ENCODE results near the gene TENM4. TPM values are rescaled to one million over a fixed set of nuclear protein-coding genes. Genes with fewer than 3 reads are reported as not detected.

The TENM4 gene
- polyA plus RNA-seq, 4 donors = 21.0 to 31.9 (median 23.1) TPM

GRCh38 chr11:78961937-78962701 lies 478.7 kb downstream of the TENM4 start:
- DNase-seq (ENCODE audit: low read depth in 4 of 4, low spot score in 3 of 4) = peak in 3 of 4 donors; percentile 58 to 73 (median 70)

- no peak for DNase-seq (ENCODE audit: low read depth in 4 of 4, low spot score in 3 of 4)
Measured at GRCh38 chr11:78961247-78961646, 479.6 kb downstream of the TENM4 start.

- no peak for DNase-seq (ENCODE audit: low read depth in 4 of 4, low spot score in 3 of 4)
Measured at GRCh38 chr11:78958444-78958843, 482.4 kb downstream of the TENM4 start.

GRCh38 chr11:78957476-78958245 lies 483.2 kb downstream of the TENM4 start:
- no peak for DNase-seq (ENCODE audit: low read depth in 4 of 4, low spot score in 3 of 4)

GRCh38 chr11:78954696-78955095 lies 486.1 kb downstream of the TENM4 start:
- DNase-seq (ENCODE audit: low read depth in 4 of 4, low spot score in 3 of 4) = no peak

GRCh38 chr11:78954261-78954660 lies 486.6 kb downstream of the TENM4 start:
- no peak for DNase-seq (ENCODE audit: low read depth in 4 of 4, low spot score in 3 of 4)

GRCh38 chr11:78952890-78953289 lies 487.9 kb downstream of the TENM4 start:
- DNase-seq (ENCODE audit: low read depth in 4 of 4, low spot score in 3 of 4) = no peak

GRCh38 chr11:78952175-78952574 lies 488.7 kb downstream of the TENM4 start:
- DNase-seq (ENCODE audit: low read depth in 4 of 4, low spot score in 3 of 4) = no peak

GRCh38 chr11:78949976-78950690 lies 490.7 kb downstream of the TENM4 start:
- DNase-seq (ENCODE audit: low read depth in 4 of 4, low spot score in 3 of 4) = no peak

GRCh38 chr11:78946945-78947902 lies 493.6 kb downstream of the TENM4 start:
- DNase-seq (ENCODE audit: low read depth in 4 of 4, low spot score in 3 of 4) = no peak

- no peak for DNase-seq (ENCODE audit: low read depth in 4 of 4, low spot score in 3 of 4)
Measured at GRCh38 chr11:78943841-78944240, 497.0 kb downstream of the TENM4 start.

GRCh38 chr11:78943154-78943553 lies 497.7 kb downstream of the TENM4 start:
- no peak for DNase-seq (ENCODE audit: low read depth in 4 of 4, low spot score in 3 of 4)

- DNase-seq (ENCODE audit: low read depth in 4 of 4, low spot score in 3 of 4) = no peak
Measured at GRCh38 chr11:78941226-78941851, 499.5 kb downstream of the TENM4 start.

GRCh38 chr11:78940500-78941225 lies 500.2 kb downstream of the TENM4 start:
- peak in 2 of 4 donors; percentile 48 to 78 for DNase-seq (ENCODE audit: low read depth in 4 of 4, low spot score in 3 of 4)

- no peak for DNase-seq (ENCODE audit: low read depth in 4 of 4, low spot score in 3 of 4)
Measured at GRCh38 chr11:78938971-78939370, 501.9 kb downstream of the TENM4 start.

- DNase-seq (ENCODE audit: low read depth in 4 of 4, low spot score in 3 of 4) = no peak
Measured at GRCh38 chr11:78938036-78938435, 502.8 kb downstream of the TENM4 start.

GRCh38 chr11:78935398-78936068 lies 505.3 kb downstream of the TENM4 start:
- DNase-seq (ENCODE audit: low read depth in 4 of 4, low spot score in 3 of 4) = no peak

- DNase-seq (ENCODE audit: low read depth in 4 of 4, low spot score in 3 of 4) = no peak
Measured at GRCh38 chr11:78933350-78933749, 507.5 kb downstream of the TENM4 start.

All from left renal pelvis (tissue), 4 donors.